IMR-90 (cell line): ENCODE results near the gene ZNF423.

ENCODE experiments used
- POLR2A ChIP-seq: IDR thresholded peaks from 2 replicates; pipeline ENCODE4 v1.6.1; 2012; ENCODE audit warnings: mild to moderate bottlenecking, low read depth, low read length
- TF ChIP-seq, protein P1 (sequence below): conservative IDR thresholded peaks from 2 replicates; pipeline ENCODE4 v1.5.1; 2012; ENCODE audit warnings: mild to moderate bottlenecking, low read depth, low read length, improper control_type of control experiment

DNA sequence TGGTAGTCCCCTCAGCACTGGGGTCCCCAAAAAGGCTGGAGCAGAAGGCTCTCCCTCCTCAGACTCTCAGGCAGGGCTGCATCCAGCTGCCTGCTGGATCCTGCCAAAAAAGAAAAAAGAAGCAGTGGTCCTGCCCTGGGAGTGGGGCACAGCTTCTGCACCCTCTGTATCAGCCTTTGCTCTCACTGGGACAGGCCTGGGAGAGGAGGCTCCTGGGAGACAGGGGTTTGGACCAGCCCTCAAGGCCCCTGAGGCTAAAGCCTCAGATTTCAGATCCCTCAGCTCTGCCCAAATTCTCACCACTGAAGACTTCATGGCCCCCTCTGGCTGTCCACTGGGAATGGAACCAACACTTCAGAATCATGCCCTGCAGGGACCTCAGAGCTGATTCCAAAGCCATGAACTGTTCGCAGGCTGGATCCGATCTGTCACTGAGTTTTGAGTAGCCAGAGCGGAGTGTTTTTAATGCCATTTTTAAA lies 385.4 kb downstream of the ZNF423 start:
- TF ChIP-seq, protein P1, sequence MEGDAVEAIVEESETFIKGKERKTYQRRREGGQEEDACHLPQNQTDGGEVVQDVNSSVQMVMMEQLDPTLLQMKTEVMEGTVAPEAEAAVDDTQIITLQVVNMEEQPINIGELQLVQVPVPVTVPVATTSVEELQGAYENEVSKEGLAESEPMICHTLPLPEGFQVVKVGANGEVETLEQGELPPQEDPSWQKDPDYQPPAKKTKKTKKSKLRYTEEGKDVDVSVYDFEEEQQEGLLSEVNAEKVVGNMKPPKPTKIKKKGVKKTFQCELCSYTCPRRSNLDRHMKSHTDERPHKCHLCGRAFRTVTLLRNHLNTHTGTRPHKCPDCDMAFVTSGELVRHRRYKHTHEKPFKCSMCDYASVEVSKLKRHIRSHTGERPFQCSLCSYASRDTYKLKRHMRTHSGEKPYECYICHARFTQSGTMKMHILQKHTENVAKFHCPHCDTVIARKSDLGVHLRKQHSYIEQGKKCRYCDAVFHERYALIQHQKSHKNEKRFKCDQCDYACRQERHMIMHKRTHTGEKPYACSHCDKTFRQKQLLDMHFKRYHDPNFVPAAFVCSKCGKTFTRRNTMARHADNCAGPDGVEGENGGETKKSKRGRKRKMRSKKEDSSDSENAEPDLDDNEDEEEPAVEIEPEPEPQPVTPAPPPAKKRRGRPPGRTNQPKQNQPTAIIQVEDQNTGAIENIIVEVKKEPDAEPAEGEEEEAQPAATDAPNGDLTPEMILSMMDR = no peak
- TF ChIP-seq POLR2A = no peak
